IMR-90 (cell line): ENCODE measurements around the gene TSPAN16. TPM values are rescaled to one million over a fixed set of nuclear protein-coding genes. Genes with fewer than 3 reads are reported as not detected.

Source experiments
- ATAC-seq: fragments of 200-7000 bp; cut with Tn5 transposase; 2 replicates; pipeline ENCODE4 v1.9.1; 2020; ENCODE audit warnings: low read depth, mild to moderate bottlenecking, moderate library complexity
- BruUV-seq: library from RNA; stranded (reverse); fragments of 400-500 nt; replicated peaks from 2 replicates; lab custom pipeline; 2021; lab: Mats Ljungman, UMichigan
- CTCF ChIA-PET: fragments of 300-600 bp; formaldehyde crosslinking; extraction: SDS; loops from one replicate; lab custom pipeline; 2021; ENCODE audit warnings: antibody characterized with exemption; lab: Yijun Ruan, JAX
- POLR2A ChIA-PET: fragments of 300-600 bp; sonication (Branson Sonifier 250); formaldehyde crosslinking; loops from one replicate; lab custom pipeline; 2022; ENCODE audit warnings: antibody characterized with exemption; ENCODE audit not compliant: unreplicated experiment; lab: Charles Lee
- DNase-seq: peaks from one replicate; pipeline ENCODE4 v3.0.0; 2013
- H2AFZ ChIP-seq: replicated peaks from 2 replicates; pipeline ENCODE3; 2013; ENCODE audit warnings: low read length, mild to moderate bottlenecking; ENCODE audit not compliant: poor library complexity
- H2AK5ac ChIP-seq: 2 replicates; pipeline ENCODE4 v1.6.1; 2013; ENCODE audit warnings: low read depth, low read length, inconsistent platforms
- H2AK9ac ChIP-seq: replicated peaks from 2 replicates; pipeline ENCODE3; 2013; ENCODE audit warnings: mild to moderate bottlenecking, low read depth, low read length, moderate library complexity; ENCODE audit not compliant: poor library complexity
- H2BK120ac ChIP-seq: 2 replicates; pipeline ENCODE4 v1.6.1; 2013; ENCODE audit warnings: low read depth, low read length, inconsistent platforms
- H2BK15ac ChIP-seq: 3 replicates; pipeline ENCODE4 v1.6.1; 2013; ENCODE audit warnings: low read depth, low read length, inconsistent platforms
- H2BK20ac ChIP-seq: 2 replicates; pipeline ENCODE4 v1.6.1; 2013; ENCODE audit warnings: low read depth, mild to moderate bottlenecking, inconsistent platforms, low read length, moderate library complexity
- H2BK5ac ChIP-seq: 2 replicates; pipeline ENCODE4 v1.6.1; 2013; ENCODE audit warnings: mild to moderate bottlenecking, low read depth, low read length, inconsistent platforms; ENCODE audit not compliant: poor library complexity, severe bottlenecking
- H3K14ac ChIP-seq: replicated peaks from 2 replicates; pipeline ENCODE4 v1.6.1; 2013; ENCODE audit warnings: low read depth, low read length, inconsistent platforms
- H3K18ac ChIP-seq: 2 replicates; pipeline ENCODE4 v1.6.1; 2013; ENCODE audit warnings: low read depth, low read length, control low read depth
- H3K23ac ChIP-seq: 2 replicates; pipeline ENCODE4 v1.6.1; 2013; ENCODE audit warnings: low read depth, low read length, inconsistent platforms
- H3K27ac ChIP-seq: 2 replicates; pipeline ENCODE4 v1.5.1; 2013; ENCODE audit warnings: mild to moderate bottlenecking, control low read depth, low read length; ENCODE audit not compliant: insufficient read depth
- H3K27me3 ChIP-seq: 2 replicates; pipeline ENCODE4 v1.6.1; 2013; ENCODE audit warnings: low read length; ENCODE audit not compliant: control insufficient read depth, insufficient read depth
- H3K36me3 ChIP-seq: 2 replicates; pipeline ENCODE4 v1.6.1; 2013; ENCODE audit warnings: low read length, mixed read lengths; ENCODE audit not compliant: control insufficient read depth, insufficient read depth
- H3K4ac ChIP-seq: 2 replicates; pipeline ENCODE4 v1.6.1; 2013; ENCODE audit warnings: low read depth, low read length, inconsistent platforms
- H3K4me1 ChIP-seq: 2 replicates; pipeline ENCODE4 v1.6.1; 2013; ENCODE audit warnings: low read length, mixed read lengths; ENCODE audit not compliant: control insufficient read depth, insufficient read depth
- H3K4me2 ChIP-seq: 2 replicates; pipeline ENCODE4 v1.6.1; 2013; ENCODE audit warnings: low read depth, mild to moderate bottlenecking, control low read depth, low read length, moderate library complexity
- H3K4me3 ChIP-seq: 2 replicates; pipeline ENCODE4 v1.5.1; 2013; ENCODE audit warnings: low read depth, mild to moderate bottlenecking, control low read depth, low read length, moderate library complexity; ENCODE audit not compliant: insufficient read depth
- H3K56ac ChIP-seq: 2 replicates; pipeline ENCODE4 v1.6.1; 2013; ENCODE audit warnings: low read length, inconsistent platforms; ENCODE audit not compliant: insufficient read depth; ENCODE audit errors: extremely low read depth
- H3K79me1 ChIP-seq, 2 experiments: 2 replicates each; pipeline ENCODE4 v1.6.1; 2013; ENCODE audit warnings: low read length in 2 of 2, inconsistent platforms in 1 of 2, low read depth in 1 of 2
- H3K9ac ChIP-seq: 2 replicates; pipeline ENCODE4 v1.6.1; 2013; ENCODE audit warnings: low read depth, low read length, control low read depth
- H3K9me1 ChIP-seq: 2 replicates; pipeline ENCODE4 v1.6.1; 2013; ENCODE audit warnings: low read length, inconsistent platforms; ENCODE audit not compliant: insufficient read depth
- H3K9me3 ChIP-seq: 2 replicates; pipeline ENCODE4 v1.6.1; 2013; ENCODE audit warnings: low read length; ENCODE audit not compliant: control insufficient read depth, insufficient read depth
- H4K20me1 ChIP-seq: 2 replicates; pipeline ENCODE4 v1.6.1; 2013; ENCODE audit warnings: low read length, inconsistent platforms; ENCODE audit not compliant: insufficient read depth
- H4K5ac ChIP-seq: 2 replicates; pipeline ENCODE4 v1.6.1; 2013; ENCODE audit warnings: mild to moderate bottlenecking, low read depth, low read length, control low read depth
- H4K8ac ChIP-seq, 2 experiments: 2 replicates each; pipeline ENCODE4 v1.6.1; 2013; ENCODE audit warnings: low read depth in 2 of 2, low read length in 2 of 2, control low read depth in 1 of 2, inconsistent platforms in 1 of 2
- H4K91ac ChIP-seq: 2 replicates; pipeline ENCODE4 v1.6.1; 2013; ENCODE audit warnings: low read depth, low read length, inconsistent platforms; ENCODE audit not compliant: insufficient read depth
- BHLHE40 ChIP-seq: fragments of 150-350 bp; IDR thresholded peaks from 2 replicates; pipeline ENCODE4 v1.6.1; 2016; ENCODE audit warnings: mild to moderate bottlenecking, low read depth, low read length
- CEBPB ChIP-seq: IDR thresholded peaks from 2 replicates; pipeline ENCODE4 v1.6.1; 2012; ENCODE audit warnings: low read depth, low read length, improper control_type of control experiment
- CHD1 ChIP-seq: IDR thresholded peaks from 2 replicates; pipeline ENCODE4 v1.6.1; 2012; ENCODE audit warnings: low read depth, low read length, improper control_type of control experiment
- MXI1 ChIP-seq: IDR thresholded peaks from 2 replicates; pipeline ENCODE4 v1.6.1; 2012; ENCODE audit warnings: low read depth, mild to moderate bottlenecking, low read length, moderate library complexity, borderline replicate concordance
- POLR2A ChIP-seq: IDR thresholded peaks from 2 replicates; pipeline ENCODE4 v1.6.1; 2012; ENCODE audit warnings: mild to moderate bottlenecking, low read depth, low read length
- RAD21 ChIP-seq: IDR thresholded peaks from 2 replicates; pipeline ENCODE4 v1.6.1; 2012; ENCODE audit warnings: low read length, improper control_type of control experiment
- RCOR1 ChIP-seq: IDR thresholded peaks from 2 replicates; pipeline ENCODE4 v1.6.1; 2012; ENCODE audit warnings: mild to moderate bottlenecking, low read length, improper control_type of control experiment; ENCODE audit not compliant: insufficient replicate concordance
- RFX5 ChIP-seq: IDR thresholded peaks from 2 replicates; pipeline ENCODE4 v1.8.0; 2012; ENCODE audit warnings: low read depth, mild to moderate bottlenecking, low read length, moderate library complexity
- WGBS, 2 experiments: methylation state at CpG; one replicate each; pipeline versions ENCODE4 v1.1.5 to v1.1.7; 2013; ENCODE audit warnings: missing lambda C conversion rate in 2 of 2; ENCODE audit not compliant: insufficient read length in 1 of 2; ENCODE audit errors: extremely low coverage in 2 of 2; 5-methylcytosine and 5-hydroxymethylcytosine counted together
- dilution Hi-C: fragments of 300-500 bp; cut with HindIII; formaldehyde crosslinking; loops from one replicate; pipeline ENCODE4 v1.14.3; 2018; ENCODE audit warnings: low sequenced_read_pairs; ENCODE audit not compliant: unreplicated experiment
- in situ Hi-C: fragments of 300-500 bp; cut with MboI; formaldehyde crosslinking; loops from 3 replicates; pipeline ENCODE4 v1.14.3; 2019; ENCODE audit warnings: low sequenced_read_pairs, inconsistent platforms, mixed read lengths
- intact Hi-C: fragments of 100-400 bp; cut with micrococcal nuclease; formaldehyde crosslinking; loops from 2 replicates; pipeline ENCODE4 v1.10.0; 2022
- polyA plus RNA-seq, 3 experiments: library from polyadenylated mRNA; depleted of rRNA; stranded (reverse); fragments of >200 nt; gene quantifications; 2 replicates each; pipeline ENCODE4 v1.2.3, GENCODE V29; 2012; ENCODE audit warnings: low replicate concordance in 1 of 3
- total RNA-seq: library from RNA; depleted of rRNA; stranded (reverse); fragments of >200 nt; gene quantifications from 2 replicates; pipeline ENCODE4 v1.2.3, GENCODE V29; 2012

TSPAN16 gene
- total and polyA plus RNA-seq, 2 of the 4 experiments (the other 2 are of a cell fraction): not detected

- dilution Hi-C loops (no loop called here), intact Hi-C loops (no loop called here), in situ Hi-C loops (no loop called here)
- TF ChIP-seq RCOR1: no peak
- TF ChIP-seq CEBPB: no peak
- no peak for TF ChIP-seq RAD21
- TF ChIP-seq RFX5: no peak
- no peak for TF ChIP-seq BHLHE40
- no peak for TF ChIP-seq POLR2A
- no peak for TF ChIP-seq CHD1
- no peak for TF ChIP-seq MXI1
- CTCF ChIA-PET: no interaction called here
- H3K23ac ChIP-seq: no peak overlapping the region
- H4K5ac ChIP-seq: no peak overlapping the region
- BruUV-seq: no TSS peak
- peak overlapping the region; percentile 41 for H2AFZ ChIP-seq
- H3K9me3 ChIP-seq: no peaks in the 10 kb centered on the region
- H3K4me3 ChIP-seq: no peak overlapping the region
- H4K8ac ChIP-seq: no peak overlapping the region
- H3K56ac ChIP-seq: no peak overlapping the region
- H3K4me2 ChIP-seq: no peak overlapping the region
- H2BK5ac ChIP-seq: no peak overlapping the region
- H3K9ac ChIP-seq: no peak overlapping the region
- no peaks in the 10 kb centered on the region for H4K20me1 ChIP-seq
- no peaks in the 10 kb centered on the region; the same call in 1 of the 2 replicates for H3K27me3 ChIP-seq
- no peaks in the 10 kb centered on the region for H3K36me3 ChIP-seq
- ATAC-seq (no peak), DNase-seq (no peak)
- H3K14ac ChIP-seq: no peak overlapping the region
- H2AK5ac ChIP-seq: peak overlapping the region; percentile 24; the same call in 1 of the 2 replicates
- POLR2A ChIA-PET: no interaction called here
- H2AK9ac ChIP-seq: no peak overlapping the region
- H2BK15ac ChIP-seq: no peak overlapping the region; the same call in 2 of the 3 replicates
- H3K27ac ChIP-seq: no peak overlapping the region
- no peak overlapping the region for H2BK20ac ChIP-seq
- H3K79me1 ChIP-seq: peaks cover 4 to 12% of the 10 kb centered on the region in 2 experiments; a peak in 1 of 4 replicates
- peak overlapping the region; percentile 35; the same call in 1 of the 2 replicates for H3K4ac ChIP-seq
- no peak overlapping the region for H4K91ac ChIP-seq
- no peak overlapping the region for H2BK120ac ChIP-seq
- no peak overlapping the region for H3K18ac ChIP-seq
- peaks cover 8% of the 10 kb centered on the region for H3K9me1 ChIP-seq
- WGBS, 2 experiments: 90% methylated on average over 3 of the region's 19 CpGs; no CpG with 5 or more reads in 1 of the 2 experiments
- H3K4me1 ChIP-seq: peaks cover 13% of the 10 kb centered on the region
These were observed 31.3 kb upstream of the TSPAN16 start for GRCh38 chr19:11264452-11265176.
